Stimulated activated CD8-positive, alpha-beta memory T cell treated with anti-CD3 and anti-CD28 coated beads, Interleukin-15, amount 100 ng/mL, for 1 hour (primary cell): Measurements from ENCODE around the gene MAB21L4.

Experiments used
- DNase-seq: peaks from one replicate; pipeline ENCODE4 v3.0.0-alpha.2; 2020; ENCODE audit warnings: low read depth

The MAB21L4 gene

GRCh38 chr2:240911641-240912265 lies 15.8 kb upstream of the MAB21L4 start:
- no peak for DNase-seq

- DNase-seq: no peak
These were observed 13.4 kb upstream of the MAB21L4 start for GRCh38 chr2:240909216-240909974.

- DNase-seq: no peak
These were observed 11.1 kb upstream of the MAB21L4 start for GRCh38 chr2:240906911-240907590.

GRCh38 chr2:240906141-240906910 lies 10.4 kb upstream of the MAB21L4 start, which contains the start of gene CROCC2:
CROCC2 (plus strand) TSS chr2:240906336; CDS start chr2:240906514, 178 bp downstream.
- DNase-seq: no peak

GRCh38 chr2:240905176-240905781 lies 9.3 kb upstream of the MAB21L4 start:
- DNase-seq: no peak

GRCh38 chr2:240904216-240905175 lies 8.5 kb upstream of the MAB21L4 start:
- no peak for DNase-seq

GRCh38 chr2:240903191-240904060 lies 7.5 kb upstream of the MAB21L4 start:
- no peak for DNase-seq

GRCh38 chr2:240902615-240903041 lies 6.7 kb upstream of the MAB21L4 start:
- no peak for DNase-seq

GRCh38 chr2:240901986-240902614 lies 6.1 kb upstream of the MAB21L4 start:
- no peak for DNase-seq

- DNase-seq: no peak
These were observed 4.3 kb upstream of the MAB21L4 start for GRCh38 chr2:240900141-240900860.

GRCh38 chr2:240899468-240899865 lies 3.5 kb upstream of the MAB21L4 start:
- DNase-seq: no peak

- no peak for DNase-seq
These were observed 2.9 kb upstream of the MAB21L4 start for GRCh38 chr2:240898731-240899467.

GRCh38 chr2:240898108-240898730 lies 2.3 kb upstream of the MAB21L4 start:
- DNase-seq: no peak

- DNase-seq: no peak
These were observed 1.1 kb upstream of the MAB21L4 start for GRCh38 chr2:240896871-240897692.

GRCh38 chr2:240896394-240896793 lies 438 bp upstream of the MAB21L4 start:
- DNase-seq: no peak

GRCh38 chr2:240894836-240895558 lies 959 bp downstream of the MAB21L4 start:
- no peak for DNase-seq
